Left ventricle myocardium inferior (tissue), 1 donor: Measurements from ENCODE around the gene CFAP46. TPM values are rescaled to one million over a fixed set of nuclear protein-coding genes. Genes with fewer than 3 reads are reported as not detected.

ENCODE experiments used
- DNase-seq: peaks from one replicate; pipeline ENCODE4 v3.0.0-alpha.2; 2020
- H3K27ac ChIP-seq: fragments of 200-600 bp; replicated peaks from 2 replicates; pipeline ENCODE4 v1.8.0; 2021
- H3K27me3 ChIP-seq: fragments of 200-600 bp; 2 replicates; pipeline ENCODE4 v1.8.0; 2021; ENCODE audit warnings: low read depth
- H3K36me3 ChIP-seq: fragments of 200-600 bp; 2 replicates; pipeline ENCODE4 v1.8.0; 2021
- H3K4me1 ChIP-seq: fragments of 200-600 bp; 2 replicates; pipeline ENCODE4 v1.8.0; 2021
- H3K4me3 ChIP-seq: fragments of 200-600 bp; 2 replicates; pipeline ENCODE4 v1.8.0; 2021; ENCODE audit warnings: mild to moderate bottlenecking, moderate library complexity
- H3K9me3 ChIP-seq: fragments of 200-600 bp; replicated peaks from 2 replicates; pipeline ENCODE4 v1.8.0; 2021
- CTCF ChIP-seq: fragments of 200-600 bp; IDR thresholded peaks from 2 replicates; pipeline ENCODE4 v1.8.0; 2021; ENCODE audit warnings: antibody characterized with exemption, mild to moderate bottlenecking, borderline replicate concordance
- intact Hi-C: fragments of 100-400 bp; cut with micrococcal nuclease; formaldehyde crosslinking; loops from one replicate; pipeline ENCODE4 v1.11.0; 2022
- total RNA-seq: library from RNA; stranded (reverse); fragmentation: NEBNext Ultra II Directional; extraction: Animal tissue kit (Norgen Biotek cat#: 25700); gene quantifications from one replicate; pipeline ENCODE4 v1.2.1, GENCODE V29; 2021
- donor health status: DM: no; HTN: yes; CAD: no; lungs with severe emphysema.

Gene CFAP46
- total RNA-seq, 1 donor from 2014 or later: 0.99 TPM

- Histone ChIP-seq H3K4me1 (peaks cover 16% of the 10 kb centered on the region), H3K27ac (no peak overlapping the region), H3K4me3 (no peak overlapping the region), H3K27me3 (peaks cover 66% of the 10 kb centered on the region), H3K36me3 (no peaks in the 10 kb centered on the region), H3K9me3 (no peaks in the 10 kb centered on the region)
- no peak for TF ChIP-seq CTCF
- intact Hi-C loops: no loop called here
- DNase-seq: no peak
Observed at GRCh38 chr10:132944510-132944909, 2.1 kb upstream of the CFAP46 start.

- H3K36me3 ChIP-seq: no peaks in the 10 kb centered on the region
- H3K27ac ChIP-seq: no peak overlapping the region
- no peaks in the 10 kb centered on the region for H3K9me3 ChIP-seq
- no peak for DNase-seq
- peaks cover 72% of the 10 kb centered on the region for H3K27me3 ChIP-seq
- peaks cover 16% of the 10 kb centered on the region for H3K4me1 ChIP-seq
- intact Hi-C loops: no loop called here
- TF ChIP-seq CTCF: no peak
- H3K4me3 ChIP-seq: no peak overlapping the region
Observed at GRCh38 chr10:132943791-132944404, 1.5 kb upstream of the CFAP46 start.

- H3K4me3 ChIP-seq: peak overlapping the region; percentile 77
- peaks cover 78% of the 10 kb centered on the region for H3K27me3 ChIP-seq
- H3K9me3 ChIP-seq: no peaks in the 10 kb centered on the region
- H3K4me1 ChIP-seq: peaks cover 16% of the 10 kb centered on the region
- no peak overlapping the region for H3K27ac ChIP-seq
- no peak for DNase-seq
- intact Hi-C loops: no loop called here
- TF ChIP-seq CTCF: no peak
- H3K36me3 ChIP-seq: no peaks in the 10 kb centered on the region
Observed at GRCh38 chr10:132943058-132943790, 854 bp upstream of the CFAP46 start.

- Histone ChIP-seq H3K27me3 (peaks cover 86% of the 10 kb centered on the region), H3K9me3 (no peaks in the 10 kb centered on the region), H3K4me1 (peaks cover 16% of the 10 kb centered on the region), H3K4me3 (peak overlapping the region; percentile 77), H3K36me3 (no peaks in the 10 kb centered on the region), H3K27ac (no peak overlapping the region)
- intact Hi-C loops: no loop called here
- TF ChIP-seq CTCF: no peak
- no peak for DNase-seq
Observed at GRCh38 chr10:132941640-132942051, 724 bp downstream of the CFAP46 start.

DNA sequence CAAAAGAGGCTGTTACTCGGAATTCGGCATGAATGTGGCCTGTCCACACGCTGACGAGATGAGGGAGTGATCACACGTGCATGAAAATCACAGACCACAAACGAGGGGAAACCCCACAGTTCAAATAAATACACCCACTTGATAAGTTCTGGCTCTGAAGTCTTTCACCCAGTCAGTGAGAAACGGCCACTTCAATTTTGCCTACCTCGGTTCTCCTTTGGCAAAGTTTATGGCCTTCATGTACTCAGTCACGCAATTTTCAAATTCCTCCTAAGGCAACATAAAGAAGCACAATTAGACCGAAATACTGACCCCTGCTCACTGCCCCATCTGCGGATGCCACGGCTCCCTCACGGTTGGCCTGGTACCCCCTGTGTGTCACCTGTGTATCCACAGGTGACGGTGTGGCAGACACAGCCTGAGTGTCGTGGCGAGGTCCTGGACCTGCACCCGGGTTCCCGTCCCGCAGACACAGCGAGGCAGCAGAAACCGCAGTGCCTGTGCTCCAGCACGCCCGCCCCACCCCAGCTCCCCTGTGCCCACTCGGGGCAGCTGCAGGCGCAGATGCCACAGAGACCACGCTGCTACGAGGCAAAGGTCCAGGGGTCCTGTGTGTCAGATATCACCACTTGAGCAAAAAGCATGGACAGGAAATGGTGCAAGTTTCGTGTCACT is 1.4 kb downstream of the CFAP46 start:
- Histone ChIP-seq H3K27me3 (peaks cover 85% of the 10 kb centered on the region), H3K4me3 (no peak overlapping the region), H3K9me3 (no peaks in the 10 kb centered on the region), H3K27ac (no peak overlapping the region), H3K4me1 (peaks cover 16% of the 10 kb centered on the region), H3K36me3 (no peaks in the 10 kb centered on the region)
- intact Hi-C loops: no loop called here
- TF ChIP-seq CTCF: no peak
- no peak for DNase-seq
